SHP77 treated with DMSO at 0.1 percent for 48 hours (cell line): ENCODE measurements around the gene KCNIP1.

Experiments
- DNase-seq: peaks from one replicate; lab custom pipeline; 2025; lab: John Stamatoyannopoulos, UW

Gene KCNIP1

DNA sequence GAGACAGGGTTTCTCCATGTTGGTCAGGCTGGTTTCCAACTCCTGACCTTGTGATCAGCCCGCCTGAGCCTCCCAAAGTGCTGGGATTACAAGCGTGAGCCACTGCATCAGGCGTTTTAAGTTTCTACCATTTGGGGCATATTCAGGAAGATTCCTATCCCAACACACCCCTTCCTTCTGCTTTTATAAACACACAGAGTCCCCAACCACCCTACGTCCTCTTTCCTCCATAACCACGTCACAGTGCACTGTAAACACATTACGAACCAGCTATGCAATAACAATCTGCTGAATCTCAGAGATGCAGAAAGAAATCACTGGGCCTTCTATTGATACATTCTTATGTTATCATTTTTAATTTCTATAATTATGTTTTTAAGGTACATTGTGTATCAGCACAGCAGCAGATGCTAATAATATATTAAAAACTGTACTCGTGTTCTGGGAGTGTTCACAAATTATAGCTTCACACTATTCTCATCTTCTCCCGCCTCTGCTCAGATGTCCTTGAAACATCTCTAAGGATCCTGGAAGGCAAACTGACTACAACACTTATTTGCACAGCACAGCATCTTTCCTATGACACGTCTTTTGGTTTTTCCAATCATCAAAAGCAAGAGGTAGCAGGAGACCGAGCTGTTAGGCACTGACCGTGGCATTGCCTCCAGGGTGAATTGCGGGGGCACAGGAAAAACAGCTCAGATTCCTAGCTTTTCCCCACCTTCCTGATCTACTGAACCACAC lies 60.2 kb downstream of the KCNIP1 start:
- DNase-seq: no peak

GRCh38 chr5:170565072-170565471 lies 61.3 kb downstream of the KCNIP1 start:
- no peak for DNase-seq

DNA sequence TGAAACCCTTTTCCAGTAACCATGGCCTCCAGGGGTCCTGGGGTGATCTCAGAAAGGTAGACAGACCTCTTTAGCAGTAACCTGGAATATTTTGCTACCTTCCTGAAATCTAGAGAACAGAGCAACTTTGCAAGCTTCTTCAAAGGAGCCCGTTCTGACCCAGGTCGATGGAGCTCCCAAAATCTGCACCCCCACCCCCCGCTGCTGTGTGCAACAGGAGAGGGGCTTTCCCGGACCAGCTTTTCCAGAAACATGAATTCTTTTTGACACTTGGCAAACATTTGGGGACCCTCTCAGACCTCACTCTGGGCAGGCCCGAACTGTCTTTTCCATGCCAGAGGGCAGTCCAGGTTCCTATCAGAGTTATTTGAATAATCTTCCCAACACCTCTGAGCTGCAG lies 65.3 kb downstream of the KCNIP1 start:
- DNase-seq: no peak

DNA sequence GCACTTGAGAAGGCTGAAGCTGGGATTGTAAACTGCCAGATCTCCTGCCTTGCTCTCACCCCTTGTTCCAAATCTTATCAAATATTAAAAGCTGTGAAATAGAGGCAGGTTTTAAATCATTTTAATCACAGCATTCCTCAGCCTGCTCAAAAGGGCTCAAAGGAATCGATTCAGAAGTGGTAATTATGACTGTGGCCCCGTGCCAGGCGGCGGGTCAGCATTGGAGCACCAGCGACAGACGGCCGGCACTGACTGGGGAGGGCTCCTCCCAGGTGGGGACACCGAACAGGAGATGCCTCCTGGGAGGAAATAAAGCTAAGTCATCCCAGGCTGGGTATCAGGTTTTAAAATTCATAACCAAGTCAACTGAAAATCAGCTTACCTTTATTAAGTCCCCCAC lies 66.7 kb downstream of the KCNIP1 start:
- no peak for DNase-seq

DNA sequence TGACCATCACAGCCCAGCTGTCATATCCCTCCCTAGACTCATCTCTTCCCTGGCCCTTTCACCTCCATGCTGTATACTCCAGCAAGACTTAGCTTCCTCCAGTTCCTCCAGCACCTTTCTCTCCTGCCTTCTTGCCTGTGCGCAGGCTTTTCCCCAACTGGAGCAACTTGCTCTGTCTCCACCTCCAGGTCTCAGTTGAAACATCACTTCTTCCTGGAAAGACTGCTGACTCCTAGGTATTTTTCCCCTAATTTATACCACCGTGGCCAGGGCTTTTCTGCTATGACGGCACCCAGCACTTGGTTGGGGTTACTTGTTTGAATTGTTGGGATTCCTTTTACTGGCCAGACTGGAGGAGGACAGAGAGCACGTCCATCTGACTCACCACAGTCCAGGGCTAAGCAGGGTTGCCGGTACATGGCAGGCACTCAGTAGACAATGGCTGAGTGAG lies 67.5 kb downstream of the KCNIP1 start:
- DNase-seq: no peak

DNA sequence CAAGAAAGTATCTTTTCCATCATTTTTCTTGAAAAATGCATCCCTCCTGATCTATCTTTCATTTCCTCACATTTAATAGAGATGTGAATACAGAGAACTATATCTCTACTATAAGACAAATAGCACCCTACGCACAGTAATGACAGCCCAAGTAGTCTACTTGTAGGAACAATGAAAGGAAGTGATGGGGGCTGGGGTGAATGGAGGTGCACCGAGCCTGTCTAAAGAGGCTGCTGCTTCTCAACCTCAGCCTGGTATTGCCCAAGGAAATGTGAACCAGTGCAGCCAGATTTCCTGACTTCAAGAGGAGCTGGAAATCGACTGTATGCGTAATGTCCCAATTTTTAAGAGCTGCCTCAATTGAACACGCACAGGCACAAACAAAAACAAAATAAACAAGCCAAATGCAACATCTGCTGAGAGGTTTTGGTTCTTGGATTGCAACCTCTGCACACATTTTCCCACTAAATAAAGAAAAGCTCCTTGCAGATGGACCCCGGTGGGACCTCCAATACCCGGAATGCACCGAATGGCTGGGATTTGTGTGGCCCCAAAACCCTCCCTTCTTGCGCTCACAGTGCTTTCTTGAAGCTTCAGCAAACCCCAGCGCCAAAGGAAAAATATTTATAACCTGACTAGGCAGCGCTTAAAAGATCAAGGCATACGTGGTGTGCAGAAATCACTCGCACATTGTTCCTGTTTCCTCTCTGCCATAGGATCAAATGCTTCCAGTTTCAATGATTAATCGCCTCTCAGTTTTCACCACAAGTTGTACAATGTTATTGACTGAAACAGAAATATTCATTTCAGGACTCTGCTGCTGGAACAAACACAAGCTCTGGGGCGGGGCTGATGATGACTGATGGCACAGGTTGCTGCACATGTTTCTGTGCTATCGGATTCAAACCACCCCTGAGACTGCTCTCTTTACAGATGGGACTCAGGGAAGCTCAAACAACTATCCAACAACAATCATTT lies 68.3 kb downstream of the KCNIP1 start:
- no peak for DNase-seq

- no peak for DNase-seq
Measured at GRCh38 chr5:170573114-170573513, 69.3 kb downstream of the KCNIP1 start.

- DNase-seq: no peak
Measured at GRCh38 chr5:170573660-170574059, 69.8 kb downstream of the KCNIP1 start.

GRCh38 chr5:170576602-170577535 lies 73.0 kb downstream of the KCNIP1 start:
- DNase-seq: no peak

DNA sequence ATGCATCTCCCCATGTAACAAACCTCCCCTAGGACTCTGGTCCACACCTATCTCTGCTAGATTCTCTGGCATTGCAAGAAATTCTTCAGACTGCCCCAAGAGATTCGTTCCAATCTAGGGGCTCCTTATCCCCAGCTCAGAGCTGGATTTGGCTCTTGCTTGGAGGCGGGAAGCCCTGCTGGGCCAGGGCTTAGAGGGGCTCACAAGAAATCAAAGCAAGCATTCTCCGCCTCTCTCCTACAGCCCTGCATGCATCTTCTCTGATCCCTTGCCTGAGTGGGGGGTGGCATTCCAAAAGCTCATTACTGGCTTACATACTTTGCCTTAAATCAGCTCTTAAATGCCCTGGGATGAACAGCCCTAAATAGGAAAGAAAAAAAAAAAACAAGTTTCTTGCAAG lies 75.8 kb downstream of the KCNIP1 start:
- no peak for DNase-seq

GRCh38 chr5:170581211-170581610 lies 77.4 kb downstream of the KCNIP1 start:
- DNase-seq: no peak

GRCh38 chr5:170582644-170583330 lies 79.0 kb downstream of the KCNIP1 start:
- no peak for DNase-seq

- no peak for DNase-seq
Measured at GRCh38 chr5:170584003-170584402, 80.2 kb downstream of the KCNIP1 start.

DNA sequence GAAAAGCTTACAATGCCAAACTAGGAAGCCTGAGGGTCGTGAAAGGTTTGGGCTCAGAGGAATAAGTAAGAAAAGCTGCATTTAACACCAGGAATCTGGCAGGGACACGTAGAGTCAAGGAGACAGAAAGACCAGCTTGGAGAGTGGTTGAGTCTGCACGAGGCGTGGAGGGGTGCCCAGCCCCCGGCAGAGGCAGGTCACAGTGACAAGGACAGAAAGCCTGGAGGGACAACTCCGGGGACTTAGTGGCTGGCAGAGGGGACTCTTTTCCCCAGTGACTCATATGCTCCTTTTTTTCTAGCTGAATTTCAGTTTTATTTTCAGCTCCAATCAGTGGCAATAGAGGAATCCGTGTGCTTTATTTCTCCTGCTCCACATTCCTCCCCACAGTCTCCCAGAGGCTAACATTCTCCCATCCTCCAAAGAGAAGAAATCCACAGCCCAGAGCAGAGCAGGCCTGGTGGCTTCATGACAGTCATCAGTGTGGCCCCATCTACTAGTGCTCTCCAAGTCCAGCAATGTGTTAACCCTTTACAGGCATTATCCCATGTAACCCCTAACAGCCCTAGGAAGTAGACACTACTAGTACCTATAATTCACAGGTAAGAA lies 80.7 kb downstream of the KCNIP1 start:
- DNase-seq: no peak

GRCh38 chr5:170585273-170585948 lies 81.6 kb downstream of the KCNIP1 start:
- DNase-seq: no peak

DNA sequence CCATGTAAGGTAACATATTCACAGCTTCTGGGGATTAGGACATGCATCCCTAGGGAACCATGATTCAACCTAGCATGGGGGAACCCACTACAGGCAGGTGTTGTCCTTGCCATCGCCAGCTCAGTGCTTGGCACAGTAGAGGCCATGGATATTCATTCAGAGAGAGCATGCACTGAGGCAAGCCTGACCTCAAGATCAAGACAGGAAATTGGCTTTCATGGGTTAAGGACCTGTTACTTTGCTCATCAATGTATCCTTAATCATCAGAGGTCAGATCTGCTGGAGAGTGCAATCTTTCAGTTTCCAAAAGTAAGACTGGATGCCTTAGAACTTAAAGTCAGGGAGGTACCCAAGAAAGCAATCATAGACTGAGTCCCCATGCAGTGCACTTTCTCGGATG lies 84.0 kb downstream of the KCNIP1 start:
- no peak for DNase-seq

GRCh38 chr5:170589643-170590042 lies 85.8 kb downstream of the KCNIP1 start:
- DNase-seq: no peak

DNA sequence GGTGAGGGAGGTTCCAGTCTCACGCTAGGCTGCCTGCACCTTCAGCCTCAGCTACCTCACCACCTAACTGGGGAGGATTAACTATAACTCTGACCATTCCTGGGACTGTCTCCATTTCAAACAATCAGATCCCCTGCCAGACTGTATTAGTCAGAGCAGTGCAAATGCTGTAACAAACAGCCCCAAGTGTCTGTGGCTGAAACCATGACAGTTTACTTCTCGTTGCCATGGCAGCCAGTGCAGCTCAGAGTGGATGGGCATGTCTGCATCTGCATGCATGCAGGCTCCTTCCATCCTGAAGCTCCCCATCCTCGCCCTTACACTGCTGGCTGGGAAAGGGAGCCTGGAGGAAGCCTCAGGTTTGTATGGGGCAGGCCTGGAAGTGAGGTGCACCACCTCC lies 86.7 kb downstream of the KCNIP1 start:
- no peak for DNase-seq

GRCh38 chr5:170591054-170591453 lies 87.2 kb downstream of the KCNIP1 start:
- DNase-seq: no peak

DNA sequence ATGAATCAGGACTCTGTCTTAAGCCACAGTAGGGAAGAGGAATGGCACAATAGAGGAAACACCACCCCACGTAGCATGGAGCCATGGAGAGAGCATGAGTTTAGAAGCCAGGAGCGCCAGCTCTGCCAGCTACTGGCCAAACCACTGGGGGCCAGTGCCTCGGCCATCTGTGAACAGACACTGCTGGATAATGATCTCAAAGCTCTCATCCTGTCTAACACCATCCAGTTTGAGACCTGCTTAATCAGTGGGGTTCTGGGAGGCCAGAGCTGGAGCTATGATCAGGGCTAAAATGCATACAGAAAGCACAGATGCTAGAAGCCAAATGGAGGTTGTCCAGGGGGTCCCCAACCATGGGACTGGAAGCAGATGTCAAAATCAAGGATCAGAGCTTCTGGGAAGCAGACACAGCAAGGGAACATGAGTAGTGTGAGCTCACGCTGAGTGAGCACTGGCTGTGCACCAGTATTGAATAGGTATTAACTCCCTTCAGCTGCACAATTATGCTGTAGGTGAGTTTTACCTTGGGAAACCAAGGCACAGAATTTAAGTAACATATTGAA lies 92.7 kb downstream of the KCNIP1 start:
- no peak for DNase-seq
